IPS-18c (cell line): ENCODE measurements around the gene MRPL34.
"Not testable (repeated sequence)": the region's sequence is repeated elsewhere in the genome, so short reads cannot be mapped to it uniquely, and the experiment has no call there.

Experiments
- H3K4me3 ChIP-seq: 2 replicates; pipeline ENCODE4 v1.7.0; 2013; ENCODE audit warnings: low read depth, mild to moderate bottlenecking, low read length, moderate library complexity; ENCODE audit not compliant: insufficient read depth
- H3K9me3 ChIP-seq: one replicate; pipeline ENCODE4 v1.6.1; 2013; ENCODE audit warnings: mild to moderate bottlenecking, low read length, moderate library complexity; ENCODE audit not compliant: control insufficient read depth, insufficient read depth

MRPL34 gene

GRCh38 chr19:17281391-17282304 is 24.0 kb upstream of the MRPL34 start, which contains the start of gene ANKLE1:
Gene ANKLE1, plus strand, starts transcription at chr19:17281901. Its CDS starts 20 bp downstream, at chr19:17281921.
- peak within 1 kb of the TSS; percentile 41 for H3K4me3 ChIP-seq

GRCh38 chr19:17282488-17283125 is 23.1 kb upstream of the MRPL34 start:
- Histone ChIP-seq H3K4me3 (peak overlapping the region; percentile 41), H3K9me3 (no peaks in the 10 kb centered on the region)

More at GRCh38 chr19:17281391-17282304, 24.0 kb upstream of the MRPL34 start, which contains the start of gene ANKLE1:
- H3K9me3 ChIP-seq: no peaks in the 10 kb centered on the region

DNA sequence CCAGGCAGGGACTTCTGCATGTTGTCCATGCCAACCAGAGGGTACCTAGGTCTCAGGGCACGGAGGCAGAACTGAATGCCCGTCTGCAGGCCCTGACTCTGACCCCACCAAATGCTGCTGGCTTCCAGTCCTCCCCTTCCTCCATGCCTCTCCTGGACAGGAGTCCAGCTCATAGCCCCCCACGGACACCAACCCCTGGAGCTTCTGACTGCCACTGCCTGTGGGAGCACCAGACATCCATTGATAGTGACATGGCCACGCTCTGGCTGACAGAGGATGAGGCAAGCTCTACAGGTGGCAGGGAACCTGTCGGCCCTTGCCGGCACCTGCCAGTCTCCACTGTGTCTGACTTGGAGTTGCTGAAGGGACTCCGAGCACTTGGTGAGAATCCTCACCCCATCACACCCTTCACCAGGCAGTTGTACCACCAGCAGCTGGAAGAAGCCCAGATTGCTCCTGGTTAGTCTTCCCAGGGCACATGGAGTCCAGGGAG is 22.1 kb upstream of the MRPL34 start:
- H3K9me3 ChIP-seq: no peaks in the 10 kb centered on the region

DNA sequence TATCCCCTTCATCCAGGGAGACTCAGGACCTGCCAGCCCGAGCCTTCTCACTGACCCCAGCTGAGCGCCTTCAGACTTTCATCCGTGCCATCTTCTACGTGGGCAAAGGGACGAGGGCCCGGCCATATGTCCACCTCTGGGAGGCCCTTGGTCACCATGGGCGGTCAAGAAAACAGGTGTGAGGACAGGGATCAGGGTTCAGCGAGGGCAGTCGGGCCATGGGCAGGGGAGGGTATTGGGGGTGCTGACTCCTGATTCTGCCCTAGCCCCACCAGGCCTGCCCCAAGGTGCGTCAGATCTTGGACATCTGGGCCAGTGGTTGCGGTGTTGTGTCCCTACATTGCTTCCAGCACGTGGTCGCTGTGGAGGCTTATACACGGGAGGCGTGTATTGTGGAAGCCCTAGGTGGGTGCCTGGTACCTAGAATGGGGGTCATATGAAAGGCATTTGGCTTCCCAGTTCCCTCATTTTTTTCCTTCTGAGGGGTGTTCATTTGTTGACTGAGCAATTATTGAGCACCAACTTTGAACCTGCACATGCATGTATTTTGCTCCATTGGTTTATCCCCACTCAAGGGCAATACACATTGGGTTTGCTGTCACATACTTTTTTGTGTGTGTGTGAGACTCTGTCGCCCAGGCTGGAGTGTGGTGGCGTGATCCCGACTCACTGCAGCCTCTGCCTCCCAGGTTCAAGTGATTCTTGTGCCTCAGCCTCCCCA is 20.1 kb upstream of the MRPL34 start:
- H3K4me3 ChIP-seq: no peak overlapping the region; the same call in 1 of the 2 replicates

More for the DNA sequence above, 22.1 kb upstream of the MRPL34 start:
- H3K4me3 ChIP-seq: no peak overlapping the region

GRCh38 chr19:17286263-17286662 is 19.4 kb upstream of the MRPL34 start:
- Histone ChIP-seq H3K9me3 (no peaks in the 10 kb centered on the region), H3K4me3 (no peak overlapping the region)

More for the DNA sequence above, 20.1 kb upstream of the MRPL34 start:
- H3K9me3 ChIP-seq: no peaks in the 10 kb centered on the region

DNA sequence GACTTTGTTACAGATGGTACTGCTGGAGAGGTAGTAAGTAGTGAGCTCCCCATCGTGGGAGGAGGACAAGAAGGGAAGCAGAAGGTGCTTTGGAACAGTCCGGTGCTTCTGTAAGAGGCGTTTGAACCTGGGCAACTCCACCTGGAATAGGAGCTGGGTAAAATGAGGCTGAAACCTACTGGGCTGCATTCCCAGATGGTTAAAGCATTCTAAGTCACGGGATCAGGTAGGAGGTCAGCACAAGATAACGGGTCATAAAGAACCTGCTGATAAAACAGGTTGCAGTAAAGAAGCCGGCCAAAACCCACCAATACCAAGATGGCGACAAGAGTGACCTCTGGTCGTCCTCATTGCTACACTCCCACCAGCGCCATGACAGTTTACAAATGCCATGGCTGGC is 18.9 kb upstream of the MRPL34 start:
- H3K4me3 ChIP-seq: no peak overlapping the region
- no peaks in the 10 kb centered on the region for H3K9me3 ChIP-seq

GRCh38 chr19:17289489-17289888 is 16.2 kb upstream of the MRPL34 start:
- Histone ChIP-seq H3K4me3 (no peak overlapping the region), H3K9me3 (no peaks in the 10 kb centered on the region)

- Histone ChIP-seq H3K9me3 (no peaks in the 10 kb centered on the region), H3K4me3 (peak overlapping the region; percentile 67)
Measured at GRCh38 chr19:17292301-17293074, 13.2 kb upstream of the MRPL34 start.

- Histone ChIP-seq H3K4me3 (peak overlapping the region; percentile 28), H3K9me3 (no peaks in the 10 kb centered on the region)
Measured at GRCh38 chr19:17293605-17294004, 12.1 kb upstream of the MRPL34 start.

GRCh38 chr19:17294051-17294891 is 11.4 kb upstream of the MRPL34 start:
- Histone ChIP-seq H3K9me3 (no peaks in the 10 kb centered on the region), H3K4me3 (peak overlapping the region; percentile 28; the same call in 1 of the 2 replicates)

GRCh38 chr19:17295551-17295950 is 10.1 kb upstream of the MRPL34 start:
- H3K9me3 ChIP-seq, H3K4me3 ChIP-seq: not testable (repeated sequence)

DNA sequence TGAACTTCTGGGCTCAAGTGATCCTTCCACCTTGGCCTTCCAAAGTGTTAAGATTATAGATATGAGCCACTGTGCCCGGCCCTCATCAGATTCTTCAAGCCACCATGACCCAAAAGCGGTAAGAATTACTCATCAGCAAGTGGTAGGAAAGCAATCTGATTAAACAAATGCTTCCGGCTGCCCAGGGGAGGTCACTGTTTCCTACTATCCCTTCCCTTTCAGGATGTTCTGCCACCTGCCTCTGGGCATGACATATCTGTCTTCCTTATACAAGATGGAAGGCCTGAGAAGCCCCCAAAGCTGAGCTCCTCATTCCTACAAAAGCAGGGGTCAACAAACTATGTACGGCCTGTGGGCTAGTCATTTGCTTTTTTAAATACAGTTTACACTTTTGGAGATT is 9.4 kb upstream of the MRPL34 start:
- no peaks in the 10 kb centered on the region for H3K9me3 ChIP-seq
- H3K4me3 ChIP-seq: no peak overlapping the region

- Histone ChIP-seq H3K9me3 (no peaks in the 10 kb centered on the region), H3K4me3 (no peak overlapping the region)
Measured at GRCh38 chr19:17296976-17297375, 8.7 kb upstream of the MRPL34 start.

DNA sequence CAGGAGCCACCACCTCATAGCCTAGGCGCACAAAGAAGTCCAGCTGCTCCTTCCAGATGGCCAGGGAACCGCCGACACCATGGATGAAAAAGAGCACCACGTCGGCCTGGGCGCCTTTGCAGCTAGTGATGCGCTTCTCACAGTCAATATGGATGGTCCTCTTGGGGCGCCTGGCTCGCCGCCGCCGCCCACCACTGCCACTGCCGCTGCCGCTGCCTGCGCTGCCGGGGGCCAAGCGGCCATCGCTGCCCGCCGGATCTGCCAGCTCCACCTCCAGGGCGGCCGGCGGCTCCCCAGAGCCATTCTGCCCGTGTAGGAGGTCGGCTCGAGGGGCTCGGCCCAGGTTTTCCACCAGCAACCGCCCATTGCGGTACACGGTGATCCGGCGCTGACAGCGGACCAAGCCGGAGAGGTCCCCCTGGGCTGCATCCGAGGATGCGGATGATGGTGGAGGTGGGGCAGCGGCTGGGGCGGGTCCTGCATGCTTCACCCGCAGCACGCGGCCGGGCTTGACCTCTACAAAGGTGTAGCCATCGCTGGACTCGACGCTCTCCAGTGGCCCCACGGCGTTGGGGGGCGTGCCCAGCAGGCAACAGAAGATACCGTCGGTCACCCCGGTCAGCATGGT is 4.6 kb upstream of the MRPL34 start:
- no peak overlapping the region for H3K4me3 ChIP-seq
- no peaks in the 10 kb centered on the region for H3K9me3 ChIP-seq

- H3K9me3 ChIP-seq: no peaks in the 10 kb centered on the region
- H3K4me3 ChIP-seq: peak overlapping the region; percentile 59
Measured at GRCh38 chr19:17302391-17303166, 3.1 kb upstream of the MRPL34 start.
